GM19193 (cell line): ENCODE results near the gene SAMD1.

Experiments
- POLR2A ChIP-seq: IDR thresholded peaks from 4 replicates; pipeline ENCODE4 v1.6.1; 2011; ENCODE audit not compliant: insufficient read depth, insufficient read length; ENCODE audit errors: extremely low read depth

SAMD1 gene

DNA sequence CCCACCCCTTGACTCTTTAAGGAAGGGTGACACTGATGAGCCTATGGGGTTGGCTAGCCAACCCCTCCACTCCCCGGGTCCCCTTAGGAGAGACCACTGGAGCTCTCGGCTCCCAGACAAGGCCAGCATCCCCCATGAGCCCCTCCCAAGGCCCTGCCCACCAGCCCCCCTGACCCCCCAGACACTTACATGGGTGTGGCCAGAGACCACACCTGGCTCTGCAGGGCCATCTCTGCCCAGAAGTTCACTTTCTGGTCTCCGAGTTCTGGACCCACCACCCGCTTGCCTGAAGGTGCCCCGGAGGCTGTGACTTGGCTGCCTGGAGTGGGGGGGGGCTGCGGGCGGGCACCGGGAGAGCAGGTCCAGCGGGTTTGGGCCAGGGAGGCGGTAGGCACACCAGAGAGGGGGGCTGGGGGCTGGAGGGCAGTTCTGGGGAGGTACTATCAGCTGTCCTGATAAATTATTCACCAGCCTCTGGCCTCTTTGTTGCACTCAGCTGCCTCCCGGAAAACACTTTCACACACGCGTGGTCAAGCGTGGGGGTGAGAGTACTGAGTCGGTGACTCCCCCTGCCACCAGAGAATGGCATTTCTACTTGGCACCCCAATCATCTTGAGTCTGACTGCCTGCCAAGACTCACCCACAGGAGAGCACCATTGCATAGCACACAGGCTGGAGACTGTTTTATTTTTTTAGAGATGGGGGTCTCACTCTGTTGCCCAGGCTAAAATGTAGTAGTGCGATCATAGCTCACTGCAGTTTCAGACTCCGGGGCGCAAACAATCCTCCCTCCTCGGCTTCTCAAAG is 28.6 kb downstream of the SAMD1 start, which contains the start of gene PALM3:
Gene PALM3 (minus strand): TSS at position 326 of the 807 bp plus-strand sequence. CDS start 96 bp downstream, at position 230.
- TF ChIP-seq POLR2A: no peak

DNA sequence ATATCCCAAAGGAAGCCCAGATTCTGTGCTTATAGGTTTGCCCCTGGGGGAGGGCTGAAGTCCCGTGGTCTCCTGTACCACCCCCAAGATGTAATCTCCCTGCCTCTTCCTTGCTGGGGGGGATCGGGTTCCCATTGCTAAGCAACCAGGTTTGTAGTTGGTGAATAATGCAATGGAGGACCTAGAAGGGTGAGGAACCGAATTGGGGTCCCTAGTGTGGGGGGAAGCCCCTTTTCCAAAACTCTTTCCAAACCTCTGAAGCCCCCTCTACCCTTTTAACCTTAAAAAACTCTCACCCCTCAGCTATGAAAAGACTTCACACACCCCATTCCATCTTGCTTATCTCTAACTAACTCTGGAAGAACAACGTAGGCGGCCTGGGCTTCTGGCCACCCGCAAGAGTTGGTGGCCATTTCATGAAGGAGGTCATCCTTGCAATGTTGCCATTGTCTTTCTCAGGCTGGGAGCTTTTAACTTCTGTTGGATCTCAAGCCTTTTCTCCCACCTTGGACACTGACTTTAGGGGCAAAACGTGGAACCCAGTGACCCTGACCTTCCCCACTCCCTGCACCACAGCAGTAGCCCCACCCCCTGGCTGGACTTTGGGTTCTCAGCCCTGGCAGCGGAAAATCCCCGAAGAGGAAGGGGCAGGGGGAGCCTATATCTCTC is 29.3 kb downstream of the SAMD1 start:
- no peak for TF ChIP-seq POLR2A

DNA sequence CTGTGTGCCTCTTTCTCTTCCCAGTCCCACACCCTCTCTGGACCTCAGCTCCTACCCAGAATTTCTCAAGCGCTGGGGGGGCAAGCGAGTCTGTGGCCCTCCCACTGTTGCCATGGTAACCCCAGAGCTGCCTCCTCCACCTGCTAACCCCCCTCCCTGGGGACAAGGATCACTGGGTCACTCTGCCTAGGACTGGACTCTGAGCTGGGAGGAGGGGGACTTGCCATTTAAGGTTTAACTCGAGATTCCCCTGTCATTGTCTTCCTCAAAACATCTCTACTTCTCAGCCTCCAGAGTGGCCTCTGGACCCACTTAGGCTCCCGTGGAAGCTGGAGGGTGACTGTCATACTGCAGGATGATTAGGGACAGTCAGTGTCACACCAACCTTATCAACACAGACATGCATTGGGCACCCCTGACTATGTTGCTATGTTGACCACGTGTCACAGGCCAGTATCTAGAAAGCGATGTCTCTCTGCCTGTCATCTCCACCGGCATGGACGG is 30.8 kb downstream of the SAMD1 start:
- no peak for TF ChIP-seq POLR2A

DNA sequence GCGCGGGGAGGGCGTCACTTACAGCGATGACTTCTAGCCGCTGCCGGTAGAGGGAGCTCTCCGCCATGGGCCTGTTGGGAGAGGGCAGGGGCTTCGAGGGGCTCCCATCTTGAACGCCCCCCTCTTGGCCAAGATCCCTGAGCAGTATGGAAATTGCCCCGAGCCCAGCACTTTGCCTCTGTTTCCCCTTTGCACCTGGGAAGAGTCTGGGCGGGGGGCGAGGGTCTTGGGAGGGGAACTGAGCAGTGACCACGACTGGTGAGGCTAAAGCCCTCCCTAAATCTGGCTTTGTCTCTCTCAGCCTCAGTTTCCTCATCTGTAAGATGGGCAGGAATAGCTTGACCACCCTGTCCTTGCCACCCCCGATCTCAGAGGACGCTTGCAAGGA is 31.5 kb downstream of the SAMD1 start:
- no peak for TF ChIP-seq POLR2A

DNA sequence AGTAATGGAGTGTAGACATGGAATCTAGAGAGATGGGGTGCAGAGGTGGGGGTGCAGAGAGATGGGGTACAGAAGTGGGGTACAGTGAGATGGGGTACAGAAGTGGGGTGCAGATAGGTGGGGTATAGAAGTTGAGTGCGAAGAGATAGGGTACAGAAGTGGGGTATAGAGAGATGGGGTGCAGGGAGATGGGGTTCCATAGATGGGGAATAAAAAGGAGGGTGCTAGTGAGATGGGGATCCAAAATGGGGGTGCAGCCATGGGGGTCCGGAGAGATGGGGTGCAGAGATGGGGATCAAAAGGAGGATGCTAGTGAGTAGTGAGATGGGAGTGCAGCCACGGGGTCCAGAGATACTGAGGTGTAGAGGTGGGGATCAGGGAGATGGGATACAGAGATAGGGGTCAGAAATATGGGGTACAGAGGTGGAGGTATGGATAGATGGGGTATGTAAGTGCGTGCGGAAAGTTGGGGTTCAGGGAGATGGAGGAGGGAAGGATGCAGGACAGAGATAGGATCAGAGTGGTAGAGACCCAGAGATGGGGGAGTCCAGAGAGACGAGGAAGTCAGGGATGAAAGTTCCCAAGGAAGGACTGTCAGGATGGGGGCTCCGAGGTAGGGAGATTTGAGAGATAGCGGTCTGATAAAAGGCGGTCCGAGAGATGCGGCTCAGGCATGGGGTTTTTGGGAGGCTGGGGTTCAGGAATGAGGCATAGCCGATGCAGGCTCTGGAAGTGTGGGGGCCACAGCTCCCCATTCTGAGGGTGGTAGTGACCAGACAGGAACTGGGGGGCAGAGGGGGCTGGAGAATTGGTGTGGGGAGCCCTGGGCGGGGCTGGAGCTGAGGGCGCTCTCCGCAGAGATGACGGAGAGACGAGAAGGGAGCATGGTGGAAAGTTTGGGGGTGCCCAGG is 32.1 kb downstream of the SAMD1 start:
- TF ChIP-seq POLR2A: no peak

DNA sequence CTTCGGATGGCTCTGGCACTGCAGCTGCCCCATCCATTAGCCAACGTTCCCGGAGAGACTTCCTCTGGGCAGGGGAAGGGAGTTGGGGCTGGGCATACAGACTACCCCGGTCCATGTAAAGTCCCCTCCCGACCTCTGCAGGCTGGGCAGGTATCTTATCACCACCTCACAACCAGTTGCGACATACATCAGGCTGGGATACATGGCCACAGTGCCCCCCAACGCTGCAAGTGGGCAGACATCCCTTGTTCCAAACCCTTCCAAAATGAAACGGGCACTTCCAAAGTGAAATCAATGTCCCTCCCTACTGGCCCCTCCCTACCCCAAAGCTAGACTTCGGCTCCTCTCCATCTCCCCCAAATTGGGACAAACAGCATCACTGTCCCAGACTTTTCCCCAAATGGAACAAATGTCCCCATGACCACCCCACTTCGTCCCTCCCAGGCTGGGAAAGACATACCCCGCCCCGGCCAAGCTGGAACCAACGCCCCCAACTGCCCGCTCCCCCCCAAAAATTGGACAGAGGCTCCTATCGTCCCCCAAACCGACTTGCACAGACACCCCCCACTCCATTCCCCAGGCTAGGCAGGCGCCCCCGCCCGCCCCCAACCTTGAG is 33.7 kb downstream of the SAMD1 start:
- no peak for TF ChIP-seq POLR2A

DNA sequence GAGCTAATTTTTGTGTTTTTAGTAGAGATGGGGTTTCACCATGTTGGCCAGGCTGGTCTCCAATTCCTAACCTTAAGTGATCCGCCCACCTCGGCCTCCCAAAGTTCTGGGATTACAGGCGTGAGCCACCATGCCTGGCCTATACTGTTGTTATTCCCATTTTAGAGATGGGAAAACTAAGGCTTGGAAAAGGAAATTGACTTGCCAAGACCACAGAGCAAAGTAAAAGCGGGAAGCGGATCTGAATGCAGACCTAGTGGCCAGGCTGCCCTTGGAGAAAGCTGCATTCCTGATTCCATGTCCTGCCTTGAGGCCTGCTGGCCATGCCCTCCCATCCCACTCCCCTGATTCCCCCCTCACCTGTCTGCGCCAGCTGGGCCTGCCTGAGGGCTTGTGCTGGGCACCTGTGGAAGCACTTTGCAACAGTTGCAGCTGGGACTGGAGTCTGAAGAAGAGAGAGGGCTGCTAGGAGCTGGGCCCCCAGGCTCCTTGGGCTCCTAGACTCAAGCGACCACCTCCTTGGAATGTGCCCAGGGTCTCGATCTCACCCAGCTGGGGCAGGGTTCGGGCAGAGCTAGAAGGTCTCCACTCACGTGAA is 34.4 kb downstream of the SAMD1 start:
- no peak for TF ChIP-seq POLR2A

DNA sequence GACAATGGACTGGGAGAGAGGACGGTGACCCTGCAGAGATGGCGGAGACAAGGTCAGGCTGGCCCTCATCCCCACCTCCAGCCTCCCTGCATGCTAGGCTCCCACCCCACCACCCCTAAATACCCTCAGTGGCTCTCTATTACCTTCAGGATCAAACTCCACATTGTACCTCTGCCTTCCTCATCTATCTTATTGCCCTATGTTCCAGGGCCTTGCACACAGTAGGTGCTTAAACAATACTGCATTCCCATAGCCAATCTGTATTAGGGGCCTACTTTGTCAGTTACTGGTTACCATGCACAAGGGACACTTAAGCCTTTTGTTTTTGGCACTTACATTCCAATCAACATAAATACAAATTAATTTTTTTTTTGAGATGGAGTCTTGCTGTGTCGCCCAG is 35.2 kb downstream of the SAMD1 start:
- no peak for TF ChIP-seq POLR2A

DNA sequence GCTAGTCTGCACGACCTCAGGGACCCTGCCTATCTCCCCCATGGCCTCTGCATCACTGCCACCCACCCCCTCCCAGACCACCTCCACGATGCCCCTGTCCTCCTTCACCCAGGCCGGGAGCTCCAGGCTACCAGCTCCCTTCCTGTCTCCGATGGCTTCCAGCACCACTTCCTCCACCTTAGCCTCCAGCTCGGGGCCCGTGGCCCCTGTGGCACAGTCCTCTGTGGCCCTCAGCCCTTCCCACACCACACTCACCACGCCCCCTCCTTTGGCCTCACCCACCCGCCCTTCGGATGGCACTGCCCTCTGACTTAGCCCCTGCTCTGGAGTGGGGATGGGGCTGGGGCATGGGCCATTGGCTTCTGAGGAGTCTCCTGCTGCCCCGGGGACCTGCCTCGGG is 35.8 kb downstream of the SAMD1 start:
- TF ChIP-seq POLR2A: no peak

DNA sequence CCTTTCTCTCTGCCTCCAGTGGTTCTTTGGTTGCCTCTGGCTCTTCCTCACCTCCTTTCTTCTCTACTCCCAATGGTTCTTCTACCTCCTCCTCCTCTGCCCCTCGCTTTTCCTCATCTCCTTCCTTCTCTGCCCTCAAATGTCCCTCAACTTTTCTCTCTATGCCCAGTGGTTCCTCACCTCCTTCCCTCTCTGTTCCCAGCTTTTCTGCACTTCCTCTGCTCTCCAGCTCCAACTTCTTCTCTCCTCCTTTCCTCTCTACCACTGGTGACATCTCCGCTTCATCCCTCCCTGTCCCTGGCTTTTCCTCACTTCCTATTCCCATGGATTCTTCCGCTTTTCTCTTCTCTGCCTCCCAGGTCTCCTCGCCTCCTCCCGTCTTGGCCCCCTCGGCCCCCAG is 36.5 kb downstream of the SAMD1 start:
- no peak for TF ChIP-seq POLR2A

DNA sequence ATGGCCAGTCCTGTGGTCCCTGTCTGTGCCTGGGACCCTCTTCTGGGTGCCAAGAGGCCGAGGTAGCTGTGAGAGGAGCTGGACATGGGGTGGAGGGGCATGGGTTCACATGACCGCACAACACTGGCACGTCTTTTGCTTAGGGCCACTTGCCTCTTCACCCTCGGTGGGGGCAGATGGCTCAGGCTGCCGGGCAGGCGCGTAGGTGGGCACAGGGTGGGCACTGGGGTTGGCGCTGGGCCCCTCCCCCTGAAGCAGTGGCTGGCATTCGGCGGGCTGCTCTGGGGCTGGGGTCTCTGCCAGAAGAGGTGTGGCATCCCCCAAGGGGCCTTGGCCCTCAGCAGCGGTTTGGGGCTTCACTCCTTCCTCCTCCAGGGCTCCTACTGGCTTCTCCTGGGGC is 37.1 kb downstream of the SAMD1 start:
- TF ChIP-seq POLR2A: no peak

DNA sequence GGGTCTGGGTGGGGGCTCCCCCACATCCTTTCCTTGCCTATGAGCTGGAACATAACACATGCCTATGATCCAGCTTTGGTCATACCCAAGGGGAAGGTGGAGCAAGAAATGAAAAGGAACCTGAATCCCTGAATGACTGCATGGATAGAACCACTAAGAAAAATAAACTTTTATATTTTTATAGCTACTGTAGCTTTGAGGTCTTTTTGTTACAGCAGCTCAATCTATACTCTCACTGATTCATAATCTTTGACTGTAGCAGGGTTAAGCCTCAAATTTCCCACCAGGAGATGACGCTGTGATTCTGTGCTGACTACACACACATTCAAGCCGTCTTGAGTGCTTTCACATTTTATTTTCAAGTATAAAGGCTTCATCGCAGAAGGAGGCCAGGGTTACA is 37.5 kb downstream of the SAMD1 start:
- TF ChIP-seq POLR2A: no peak

DNA sequence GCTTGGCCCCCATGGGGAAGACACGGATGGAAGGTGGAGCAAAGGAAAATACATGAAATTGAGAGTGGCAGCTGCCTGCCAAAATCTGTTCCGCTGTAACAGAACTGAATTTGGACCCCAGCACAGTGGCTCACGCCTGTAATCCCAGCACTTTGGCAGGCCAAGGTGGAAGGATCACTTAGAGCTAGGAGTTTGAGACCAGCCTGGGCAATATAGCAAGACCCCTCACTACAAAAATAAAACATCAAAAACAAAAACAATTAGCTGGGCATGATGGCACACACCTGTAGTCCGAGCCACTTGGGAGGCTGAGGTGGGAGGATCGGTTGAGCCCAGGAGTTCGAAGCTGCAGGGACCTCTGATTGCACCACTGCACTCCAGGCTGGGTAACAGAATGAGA is 38.1 kb downstream of the SAMD1 start:
- no peak for TF ChIP-seq POLR2A

DNA sequence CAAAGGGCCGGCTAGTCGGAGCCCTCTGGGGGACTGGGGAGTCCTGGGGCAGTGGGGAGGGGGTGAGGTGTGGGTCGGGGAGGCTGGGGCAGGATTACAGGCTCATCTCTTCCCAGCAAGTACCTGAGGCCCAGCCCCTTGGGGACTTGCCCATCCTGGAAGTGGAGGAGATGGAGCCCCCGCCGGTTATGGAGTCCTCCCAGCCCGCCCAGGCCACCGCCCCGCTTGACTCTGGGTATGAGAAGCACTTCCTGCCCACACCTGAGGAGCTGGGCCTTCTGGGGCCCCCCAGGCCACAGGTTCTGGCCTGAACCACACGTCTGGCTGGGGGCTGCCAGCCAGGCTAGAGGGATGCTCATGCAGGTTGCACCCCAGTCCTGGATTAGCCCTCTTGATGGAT is 38.6 kb downstream of the SAMD1 start:
- no peak for TF ChIP-seq POLR2A
